ENCODE results near the gene ACSL3. TPM values are rescaled to one million over a fixed set of nuclear protein-coding genes. Genes with fewer than 3 reads are reported as not detected.

Gene ACSL3
- total RNA-seq, 1 experiment from 2014 or later, result 181 TPM

- H3K36me3 ChIP-seq (ENCODE audit: control insufficient read depth, insufficient read depth, low read length), result no peaks in the 10 kb centered on the region
- DNase-seq, result no peak
- Mint-ChIP-seq H3K36me3 (ENCODE audit: insufficient read depth, unreplicated experiment) (no peaks in the 10 kb centered on the region), H3K4me1 (ENCODE audit: low read depth, unreplicated experiment) (no peaks in the 10 kb centered on the region), H3K27ac (ENCODE audit: unreplicated experiment) (no peak overlapping the region), H3K4me3 (ENCODE audit: unreplicated experiment) (no peak overlapping the region), H3K27me3 (ENCODE audit: insufficient read depth, unreplicated experiment) (no peaks in the 10 kb centered on the region), H3K9me3 (ENCODE audit: unreplicated experiment) (no peaks in the 10 kb centered on the region)
- ChIA-PET CTCF (no interaction called here), POLR2A (no interaction called here)
- intact Hi-C loops (cut with micrococcal nuclease; ENCODE audit: unreplicated experiment), result no loop called here
- no peak for TF ChIP-seq CTCF (IDR thresholded peaks at IDR 0.05; ENCODE audit: insufficient read depth in 1 of 2, low read depth in 1 of 2, low read length in 1 of 2, severe bottlenecking in 1 of 2, unreplicated experiment in 1 of 2)
- no peaks in the 10 kb centered on the region for H3K27me3 ChIP-seq (replicated peaks; ENCODE audit: control insufficient read depth, insufficient read depth, low read length)
- H3K4me3 ChIP-seq (ENCODE audit: low read depth, low read length), result no peak overlapping the region
- no TSS peak for BruUV-seq (replicated peaks)
- H3K4me1 ChIP-seq, result no peaks in the 10 kb centered on the region
- H3K9me3 ChIP-seq, result peaks cover 3% of the 10 kb centered on the region
Measured at GRCh38 chr2:222819722-222820333, 41.0 kb upstream of the ACSL3 start.

- ChIA-PET POLR2A (no interaction called here), CTCF (no interaction called here)
- H3K4me1 ChIP-seq, result no peaks in the 10 kb centered on the region
- no peaks in the 10 kb centered on the region for H3K27me3 Mint-ChIP-seq (ENCODE audit: insufficient read depth, unreplicated experiment)
- no TSS peak for BruUV-seq (replicated peaks)
- intact Hi-C loops (cut with micrococcal nuclease; ENCODE audit: unreplicated experiment), result no loop called here
- no peak overlapping the region for H3K4me3 Mint-ChIP-seq (ENCODE audit: unreplicated experiment)
- H3K36me3 ChIP-seq (ENCODE audit: control insufficient read depth, insufficient read depth, low read length), result no peaks in the 10 kb centered on the region
- no peak overlapping the region for H3K27ac Mint-ChIP-seq (ENCODE audit: unreplicated experiment)
- H3K4me1 Mint-ChIP-seq (ENCODE audit: low read depth, unreplicated experiment), result no peaks in the 10 kb centered on the region
- H3K9me3 ChIP-seq, result no peaks in the 10 kb centered on the region
- H3K9me3 Mint-ChIP-seq (ENCODE audit: unreplicated experiment), result no peaks in the 10 kb centered on the region
- H3K27me3 ChIP-seq (replicated peaks; ENCODE audit: control insufficient read depth, insufficient read depth, low read length), result no peaks in the 10 kb centered on the region
- no peaks in the 10 kb centered on the region for H3K36me3 Mint-ChIP-seq (ENCODE audit: insufficient read depth, unreplicated experiment)
- H3K4me3 ChIP-seq (ENCODE audit: low read depth, low read length), result no peak overlapping the region
- TF ChIP-seq CTCF (IDR thresholded peaks at IDR 0.05; ENCODE audit: insufficient read depth in 1 of 2, low read depth in 1 of 2, low read length in 1 of 2, severe bottlenecking in 1 of 2, unreplicated experiment in 1 of 2), result no peak
- no peak for DNase-seq
Measured at GRCh38 chr2:222823183-222823930, 37.5 kb upstream of the ACSL3 start.

GRCh38 chr2:222825031-222825430 lies 35.8 kb upstream of the ACSL3 start:
- Mint-ChIP-seq H3K9me3 (ENCODE audit: unreplicated experiment) (no peaks in the 10 kb centered on the region), H3K27me3 (ENCODE audit: insufficient read depth, unreplicated experiment) (no peaks in the 10 kb centered on the region), H3K27ac (ENCODE audit: unreplicated experiment) (no peak overlapping the region), H3K36me3 (ENCODE audit: insufficient read depth, unreplicated experiment) (no peaks in the 10 kb centered on the region), H3K4me3 (ENCODE audit: unreplicated experiment) (no peak overlapping the region), H3K4me1 (ENCODE audit: low read depth, unreplicated experiment) (no peaks in the 10 kb centered on the region)
- intact Hi-C loops (cut with micrococcal nuclease; ENCODE audit: unreplicated experiment), result no loop called here
- no peaks in the 10 kb centered on the region for H3K9me3 ChIP-seq
- ChIA-PET POLR2A (no interaction called here), CTCF (no interaction called here)
- no peak for DNase-seq
- no peaks in the 10 kb centered on the region for H3K36me3 ChIP-seq (ENCODE audit: control insufficient read depth, insufficient read depth, low read length)
- no TSS peak for BruUV-seq (replicated peaks)
- TF ChIP-seq CTCF (IDR thresholded peaks at IDR 0.05; ENCODE audit: insufficient read depth in 1 of 2, low read depth in 1 of 2, low read length in 1 of 2, severe bottlenecking in 1 of 2, unreplicated experiment in 1 of 2), result no peak
- H3K27me3 ChIP-seq (replicated peaks; ENCODE audit: control insufficient read depth, insufficient read depth, low read length), result no peaks in the 10 kb centered on the region
- no peak overlapping the region for H3K4me3 ChIP-seq (ENCODE audit: low read depth, low read length)
- no peaks in the 10 kb centered on the region; the same call in 1 of the 2 replicates for H3K4me1 ChIP-seq

All from Caco-2 (cell line).